Stomach smooth muscle (tissue), 2 donors: ENCODE data around the gene ASTN2.

ENCODE experiments used
- H3K27ac ChIP-seq: one replicate; pipeline ENCODE4 v1.7.0; 2013; ENCODE audit warnings: mild to moderate bottlenecking, low read length, inconsistent platforms
- H3K27me3 ChIP-seq, 2 donors: one replicate each; pipeline ENCODE4 v1.7.0; 2013; ENCODE audit warnings: low read length in 2 of 2; ENCODE audit not compliant: insufficient read depth in 2 of 2, control insufficient read depth in 1 of 2
- H3K36me3 ChIP-seq, 2 donors: one replicate each; pipeline ENCODE4 v1.7.0; 2013; ENCODE audit warnings: low read length in 2 of 2; ENCODE audit not compliant: control insufficient read depth in 2 of 2, insufficient read depth in 2 of 2
- H3K4me1 ChIP-seq: one replicate; pipeline ENCODE4 v1.7.0; 2013; ENCODE audit warnings: low read length; ENCODE audit not compliant: control insufficient read depth, insufficient read depth
- H3K4me3 ChIP-seq, 2 donors: one replicate each; pipeline ENCODE4 v1.7.0; 2013; ENCODE audit warnings: low read length in 2 of 2
- H3K9ac ChIP-seq, 2 donors: one replicate each; pipeline ENCODE4 v1.7.0; 2013; ENCODE audit warnings: low read length in 2 of 2, mild to moderate bottlenecking in 1 of 2
- H3K9me3 ChIP-seq, 2 donors: one replicate each; pipeline ENCODE4 v1.7.0; 2013; ENCODE audit warnings: low read length in 2 of 2; ENCODE audit not compliant: control insufficient read depth in 2 of 2
- donor health status: healthy.
- donor health status: Pancreatic carcinoma.

ASTN2 gene

GRCh38 chr9:116658265-116658664 is 756.6 kb downstream of the ASTN2 start:
- no peaks in the 10 kb centered on the region for H3K9me3 ChIP-seq
- H3K27me3 ChIP-seq: no peaks in the 10 kb centered on the region
- H3K4me1 ChIP-seq: no peaks in the 10 kb centered on the region
- no peak overlapping the region for H3K27ac ChIP-seq
- no peak overlapping the region for H3K9ac ChIP-seq
- H3K4me3 ChIP-seq: no peak overlapping the region
- no peaks in the 10 kb centered on the region for H3K36me3 ChIP-seq

- no peaks in the 10 kb centered on the region for H3K36me3 ChIP-seq
- no peak overlapping the region for H3K9ac ChIP-seq
- H3K9me3 ChIP-seq: no peaks in the 10 kb centered on the region
- no peaks in the 10 kb centered on the region for H3K4me1 ChIP-seq
- no peaks in the 10 kb centered on the region for H3K27me3 ChIP-seq
- no peak overlapping the region for H3K27ac ChIP-seq
- H3K4me3 ChIP-seq: no peak overlapping the region
Measured at GRCh38 chr9:116656977-116657376, 757.9 kb downstream of the ASTN2 start.

- Histone ChIP-seq H3K27ac (no peak overlapping the region), H3K4me1 (no peaks in the 10 kb centered on the region), H3K4me3 (no peak overlapping the region), H3K9me3 (no peaks in the 10 kb centered on the region), H3K36me3 (no peaks in the 10 kb centered on the region), H3K9ac (no peak overlapping the region), H3K27me3 (no peaks in the 10 kb centered on the region)
Measured at GRCh38 chr9:116656501-116656971, 758.3 kb downstream of the ASTN2 start.

- no peak overlapping the region for H3K9ac ChIP-seq
- H3K4me3 ChIP-seq: no peak overlapping the region
- no peaks in the 10 kb centered on the region for H3K27me3 ChIP-seq
- H3K9me3 ChIP-seq: no peaks in the 10 kb centered on the region
- no peak overlapping the region for H3K27ac ChIP-seq
- no peaks in the 10 kb centered on the region for H3K4me1 ChIP-seq
- no peaks in the 10 kb centered on the region for H3K36me3 ChIP-seq
Measured at GRCh38 chr9:116654059-116654355, 760.9 kb downstream of the ASTN2 start.

GRCh38 chr9:116653348-116654058 is 761.4 kb downstream of the ASTN2 start:
- no peak overlapping the region for H3K4me3 ChIP-seq
- no peaks in the 10 kb centered on the region for H3K4me1 ChIP-seq
- no peaks in the 10 kb centered on the region for H3K9me3 ChIP-seq
- H3K36me3 ChIP-seq: no peaks in the 10 kb centered on the region
- no peak overlapping the region for H3K9ac ChIP-seq
- H3K27me3 ChIP-seq: no peaks in the 10 kb centered on the region
- H3K27ac ChIP-seq: no peak overlapping the region

GRCh38 chr9:116647515-116647809 is 767.4 kb downstream of the ASTN2 start:
- H3K4me3 ChIP-seq: no peak overlapping the region
- H3K36me3 ChIP-seq: no peaks in the 10 kb centered on the region
- no peaks in the 10 kb centered on the region for H3K4me1 ChIP-seq
- no peaks in the 10 kb centered on the region for H3K9me3 ChIP-seq
- no peak overlapping the region for H3K9ac ChIP-seq
- no peaks in the 10 kb centered on the region for H3K27me3 ChIP-seq
- H3K27ac ChIP-seq: no peak overlapping the region

GRCh38 chr9:116646661-116647514 is 768.0 kb downstream of the ASTN2 start:
- Histone ChIP-seq H3K27ac (no peak overlapping the region), H3K4me1 (no peaks in the 10 kb centered on the region), H3K9me3 (no peaks in the 10 kb centered on the region)

GRCh38 chr9:116644091-116644688 is 770.7 kb downstream of the ASTN2 start:
- H3K9ac ChIP-seq: no peak overlapping the region
- H3K27ac ChIP-seq: no peak overlapping the region
- H3K4me3 ChIP-seq: no peak overlapping the region
- no peaks in the 10 kb centered on the region for H3K27me3 ChIP-seq
- H3K9me3 ChIP-seq: no peaks in the 10 kb centered on the region
- H3K4me1 ChIP-seq: no peaks in the 10 kb centered on the region
- H3K36me3 ChIP-seq: no peaks in the 10 kb centered on the region

More at GRCh38 chr9:116646661-116647514, 768.0 kb downstream of the ASTN2 start:
- Histone ChIP-seq H3K27me3 (no peaks in the 10 kb centered on the region), H3K9ac (no peak overlapping the region), H3K4me3 (no peak overlapping the region), H3K36me3 (no peaks in the 10 kb centered on the region)

GRCh38 chr9:116643691-116644090 is 771.2 kb downstream of the ASTN2 start:
- Histone ChIP-seq H3K4me1 (no peaks in the 10 kb centered on the region), H3K27me3 (no peaks in the 10 kb centered on the region), H3K9me3 (no peaks in the 10 kb centered on the region), H3K9ac (no peak overlapping the region), H3K27ac (no peak overlapping the region), H3K36me3 (no peaks in the 10 kb centered on the region), H3K4me3 (no peak overlapping the region)

GRCh38 chr9:116641292-116642059 is 773.4 kb downstream of the ASTN2 start:
- Histone ChIP-seq H3K27me3 (no peaks in the 10 kb centered on the region), H3K36me3 (no peaks in the 10 kb centered on the region), H3K27ac (no peak overlapping the region), H3K9me3 (no peaks in the 10 kb centered on the region), H3K4me3 (no peak overlapping the region), H3K4me1 (no peaks in the 10 kb centered on the region), H3K9ac (no peak overlapping the region)
